ENCODE measurements around the gene ZNF747.

GRCh38 chr16:30503403-30504296 lies 31.0 kb downstream of the ZNF747 start:
- TF ChIP-seq CTCF (IDR thresholded peaks at IDR 0.05), result no peak
- TF ChIP-seq POLR2A (IDR thresholded peaks at IDR 0.05), result no peak
- TF ChIP-seq EP300 (IDR thresholded peaks at IDR 0.05), result no peak
